ENCODE data around the gene OR10AG1. TPM values are rescaled to one million over a fixed set of nuclear protein-coding genes. Genes with fewer than 3 reads are reported as not detected.

OR10AG1 gene
- total RNA-seq, 2 experiments from 2014 or later = not detected

Other genes starting within 250 kb of the OR10AG1 start
- not detected for gene OR5D13, start 196.5 kb downstream of the OR10AG1 start, total RNA-seq
- gene OR5D14, start 174.4 kb downstream of the OR10AG1 start, total RNA-seq = not detected
- gene OR5L1, start 158.6 kb downstream of the OR10AG1 start, total RNA-seq = not detected
- gene OR5D18, start 150.3 kb downstream of the OR10AG1 start, total RNA-seq = not detected
- not detected for gene OR5L2, start 142.7 kb downstream of the OR10AG1 start, total RNA-seq
- gene OR5D16, start 131.2 kb downstream of the OR10AG1 start, total RNA-seq = not detected
- gene TRIM51, start 86.6 kb downstream of the OR10AG1 start, total RNA-seq = not detected
- not detected for gene OR5W2, start 55.4 kb downstream of the OR10AG1 start, total RNA-seq
- not detected for gene OR5I1, start 33.5 kb downstream of the OR10AG1 start, total RNA-seq
- not detected for gene OR5F1, start 24.7 kb upstream of the OR10AG1 start, total RNA-seq
- gene OR5AS1, start 57.7 kb upstream of the OR10AG1 start, total RNA-seq = not detected
- not detected for gene OR8I2, start 123.4 kb upstream of the OR10AG1 start, total RNA-seq
- not detected for gene OR8H2, start 133.7 kb upstream of the OR10AG1 start, total RNA-seq
- not detected for gene OR8H3, start 152.4 kb upstream of the OR10AG1 start, total RNA-seq
- gene OR8J3, start 170.3 kb upstream of the OR10AG1 start, total RNA-seq = not detected
- gene OR8K5, start 190.4 kb upstream of the OR10AG1 start, total RNA-seq = not detected
- not detected for gene OR5J2, start 206.7 kb upstream of the OR10AG1 start, total RNA-seq

All from activated CD4-positive, alpha-beta T cell treated with anti-CD3 and anti-CD28 coated beads, Interleukin-2, amount 10 ng/mL, durations not matched to agents 7 days and 5 days (primary cell).